ENCODE data around the gene RPL18.
A peak's percentile ranks its signal among the peaks of the same experiment; 100 is the strongest.
"Not testable (repeated sequence)": the region's sequence is repeated elsewhere in the genome, so short reads cannot be mapped to it uniquely, and the experiment has no call there.

Gene RPL18

DNA sequence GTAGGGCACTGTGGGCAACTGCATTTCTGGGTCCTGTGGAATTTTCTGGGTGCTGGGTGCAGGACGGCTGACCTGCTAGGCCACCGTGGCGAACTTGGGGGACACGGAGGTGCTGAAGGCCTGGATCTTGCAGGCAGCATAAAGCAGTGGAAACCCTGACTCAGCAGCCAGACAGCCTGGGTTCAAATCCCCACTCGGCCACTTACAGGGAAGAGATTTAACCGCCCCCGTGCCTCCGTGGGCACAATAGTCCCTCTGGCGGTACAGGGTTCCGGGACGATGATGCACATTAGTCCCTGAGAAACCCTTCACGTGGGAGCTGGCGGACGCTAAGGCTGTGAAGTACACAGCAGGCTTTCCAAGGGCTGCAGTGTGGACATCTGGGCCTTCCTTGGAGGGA, 7.1 kb downstream of the RPL18 start:
- DNase-seq = no peak

DNA sequence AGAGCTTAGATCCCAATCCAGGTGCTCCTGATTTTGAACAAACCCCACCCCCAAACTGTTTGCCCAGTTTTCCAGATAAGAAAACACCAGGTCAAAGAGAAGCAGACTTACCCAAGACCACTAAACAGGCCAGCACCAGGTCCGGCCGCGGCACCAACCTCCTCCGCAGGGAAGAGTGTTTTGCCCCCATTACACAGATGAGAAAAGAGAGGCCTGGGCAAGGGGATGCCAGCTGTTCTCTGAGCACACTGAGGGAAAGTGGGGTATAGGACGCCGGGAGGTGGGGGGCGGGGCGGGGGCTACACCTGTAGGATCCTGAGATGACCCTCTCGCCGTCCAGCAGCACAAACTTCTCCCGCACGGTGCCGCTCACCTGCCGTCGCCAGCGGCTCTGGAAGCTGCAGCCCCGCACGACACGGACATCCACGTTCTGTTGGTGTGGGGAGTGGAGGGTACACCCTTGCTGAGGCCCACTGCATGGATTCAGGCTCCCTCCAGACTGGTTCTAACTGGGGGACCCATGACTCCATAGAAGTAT, 9.3 kb downstream of the RPL18 start:
- no peak for DNase-seq

DNA sequence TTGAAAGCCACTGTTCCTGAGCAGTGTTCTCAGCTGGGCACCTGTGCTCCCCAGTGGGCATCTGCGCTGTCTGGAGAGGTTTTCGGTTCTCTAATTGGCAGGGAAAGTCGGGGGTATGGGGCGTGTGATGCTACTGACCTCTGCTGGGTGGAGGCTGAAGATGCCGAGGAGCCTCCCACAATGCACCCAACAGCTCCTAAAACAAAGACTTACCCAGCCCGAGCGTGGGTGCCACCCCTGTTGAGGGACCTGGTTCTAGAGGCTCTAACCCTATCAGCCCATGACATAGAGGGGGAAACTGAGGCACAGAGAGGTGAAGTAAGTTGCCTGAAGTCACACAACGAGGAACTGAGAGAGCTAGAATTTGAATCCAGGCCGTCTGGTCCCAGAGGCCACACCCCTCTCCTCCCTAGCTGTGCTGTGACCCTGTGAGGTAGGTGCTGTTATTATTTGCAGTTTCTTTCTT, 10.1 kb downstream of the RPL18 start:
- DNase-seq = peak; percentile 42

DNA sequence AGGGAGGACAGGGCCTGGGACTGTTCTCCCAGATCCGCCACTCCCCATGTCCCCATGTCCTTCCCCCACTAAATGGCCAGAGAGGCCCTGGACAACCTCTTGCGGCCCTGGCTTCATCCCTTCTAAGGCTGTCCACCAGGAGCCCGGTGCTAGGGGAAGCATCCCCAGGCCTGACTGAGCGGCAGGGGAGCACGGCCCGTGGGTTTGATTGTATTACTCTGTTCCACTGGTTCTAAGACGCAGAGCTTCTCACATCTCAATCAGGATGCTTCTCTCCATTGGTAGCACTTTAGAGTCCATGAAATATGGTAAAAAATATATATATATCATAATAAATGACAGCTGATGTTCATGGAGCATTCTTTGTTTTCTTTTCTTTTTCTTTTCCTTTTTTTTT, 11.6 kb downstream of the RPL18 start:
- DNase-seq = no peak

DNA sequence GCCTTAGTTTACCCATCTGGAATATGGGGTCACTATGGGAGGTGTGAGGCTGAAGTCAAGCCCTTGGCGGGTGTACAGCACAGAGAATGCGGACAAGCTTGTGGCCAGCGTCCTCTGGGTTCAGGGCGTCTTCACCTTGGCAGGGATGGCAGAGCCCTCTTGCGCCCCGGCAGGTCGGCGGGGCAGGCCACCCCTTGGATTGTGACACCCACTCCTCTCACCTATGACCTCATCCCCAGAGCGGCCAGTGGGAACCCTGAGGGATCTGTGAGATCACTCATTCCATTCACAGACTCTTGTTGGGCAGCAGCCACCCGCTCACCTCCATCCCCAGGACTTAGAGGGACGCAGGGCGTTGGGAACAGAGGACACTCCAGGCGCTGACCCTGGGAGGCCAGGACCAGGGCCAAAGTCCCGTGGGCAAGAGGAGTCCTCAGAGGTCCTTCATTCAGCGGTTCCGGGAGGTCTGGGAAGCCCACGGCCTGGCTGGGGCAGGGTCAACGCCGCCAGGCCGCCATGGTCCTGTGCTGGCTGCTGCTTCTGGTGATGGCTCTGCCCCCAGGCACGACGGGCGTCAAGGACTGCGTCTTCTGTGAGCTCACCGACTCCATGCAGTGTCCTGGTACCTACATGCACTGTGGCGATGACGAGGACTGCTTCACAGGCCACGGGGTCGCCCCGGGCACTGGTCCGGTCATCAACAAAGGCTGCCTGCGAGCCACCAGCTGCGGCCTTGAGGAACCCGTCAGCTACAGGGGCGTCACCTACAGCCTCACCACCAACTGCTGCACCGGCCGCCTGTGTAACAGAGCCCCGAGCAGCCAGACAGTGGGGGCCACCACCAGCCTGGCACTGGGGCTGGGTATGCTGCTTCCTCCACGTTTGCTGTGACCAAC, 12.3 kb downstream of the RPL18 start, which contains the start of gene SPACA4:
SPACA4 (plus strand) TSS at position 280 of the 896 bp plus-strand sequence; CDS start at position 517, 237 bp downstream.
- DNase-seq = no peak

DNA sequence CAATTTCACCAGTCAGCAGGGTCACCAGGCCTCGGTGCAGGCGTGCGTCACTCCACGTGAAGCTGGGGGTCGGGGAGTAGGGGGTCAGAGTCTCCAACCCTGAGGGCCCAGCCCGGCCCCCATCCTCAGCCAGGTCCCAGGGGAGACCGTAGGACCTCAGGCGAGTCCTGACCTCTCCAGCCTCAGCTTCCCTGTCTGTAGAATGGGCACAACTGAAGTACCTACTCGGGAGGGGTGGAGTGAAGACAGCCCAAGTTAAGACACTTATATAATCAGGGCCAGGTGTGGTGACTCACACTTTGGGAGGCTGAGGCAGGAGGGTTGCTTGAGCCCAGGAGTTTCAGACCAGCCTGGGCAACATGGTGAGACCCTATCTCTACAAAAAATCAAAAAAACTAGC, 15.1 kb downstream of the RPL18 start:
- DNase-seq = no peak

DNA sequence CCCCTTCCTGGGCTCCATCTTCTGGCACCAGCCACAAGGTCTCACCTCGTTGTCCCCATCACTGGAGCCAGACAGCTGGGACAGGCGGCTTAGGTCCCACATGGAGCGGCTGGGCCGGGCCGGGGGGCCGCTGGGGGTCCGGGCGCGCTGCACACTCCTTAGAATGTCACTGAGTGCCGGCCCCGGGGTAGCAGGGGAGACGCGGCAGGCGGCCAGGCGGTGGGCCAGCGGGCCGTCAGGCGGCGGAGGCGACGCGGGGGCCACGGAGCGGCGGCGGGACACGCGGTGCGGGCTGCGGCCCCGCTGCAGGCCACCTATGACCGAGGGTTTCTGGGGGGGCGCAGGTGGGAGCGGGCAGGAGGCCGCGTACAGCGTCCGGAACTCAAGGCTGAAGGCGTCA, 15.5 kb downstream of the RPL18 start:
- no peak for DNase-seq

DNA sequence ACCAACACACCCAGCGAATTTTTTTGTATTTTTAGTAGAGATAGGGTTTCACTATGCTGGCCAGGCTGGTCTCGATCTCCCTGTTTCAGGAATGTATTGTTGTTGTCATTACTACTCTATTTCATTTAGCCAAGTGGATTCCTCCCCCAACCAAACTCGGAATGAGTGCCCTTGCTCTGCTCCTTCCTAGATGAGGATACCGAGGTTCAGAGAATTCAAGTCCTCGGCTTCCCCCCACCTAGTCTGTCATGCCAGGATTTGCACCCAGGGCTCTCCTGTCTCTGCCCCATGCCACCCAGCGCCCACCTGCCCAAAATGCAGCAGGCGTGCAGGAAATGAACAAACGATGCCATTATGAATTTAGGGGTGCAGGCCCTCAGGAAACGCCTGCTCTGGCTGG, 16.0 kb downstream of the RPL18 start:
- DNase-seq = no peak

DNA sequence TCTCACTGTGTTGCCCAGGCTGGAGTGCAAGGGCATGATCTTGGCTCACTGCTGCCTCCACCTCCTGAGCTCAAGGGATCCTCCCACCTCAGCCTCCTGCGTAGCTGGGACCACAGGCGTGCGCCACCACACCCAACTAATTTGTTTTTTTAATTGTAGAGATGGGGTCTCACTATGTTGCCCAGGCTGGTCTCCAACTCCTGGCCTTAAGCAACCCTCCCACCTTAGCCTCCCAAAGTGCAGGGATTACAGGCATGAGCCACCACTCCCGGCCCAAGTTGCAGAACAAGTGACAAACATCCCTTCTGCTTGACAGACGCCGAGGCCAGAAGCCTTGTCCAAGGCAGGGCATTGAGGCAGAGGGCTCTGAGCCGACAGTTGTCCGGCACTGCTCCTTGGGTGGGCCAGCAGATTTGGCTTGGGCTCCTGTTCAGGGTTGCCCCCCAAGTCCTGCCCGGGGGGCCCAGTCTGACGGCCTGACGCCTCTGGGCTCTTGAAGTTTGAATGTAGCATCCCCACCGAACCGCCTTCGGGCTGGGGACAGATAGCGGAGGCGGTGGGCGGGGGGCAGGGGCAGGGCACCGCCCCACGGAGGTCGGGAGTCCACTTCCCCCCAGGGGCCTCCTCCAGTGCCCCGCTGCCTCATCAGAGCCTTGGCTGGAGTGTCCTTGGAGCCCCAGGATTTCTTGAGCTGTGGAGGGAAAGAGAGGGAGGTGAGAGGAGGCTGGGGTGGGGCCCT, 18.1 kb downstream of the RPL18 start:
- DNase-seq = no peak

DNA sequence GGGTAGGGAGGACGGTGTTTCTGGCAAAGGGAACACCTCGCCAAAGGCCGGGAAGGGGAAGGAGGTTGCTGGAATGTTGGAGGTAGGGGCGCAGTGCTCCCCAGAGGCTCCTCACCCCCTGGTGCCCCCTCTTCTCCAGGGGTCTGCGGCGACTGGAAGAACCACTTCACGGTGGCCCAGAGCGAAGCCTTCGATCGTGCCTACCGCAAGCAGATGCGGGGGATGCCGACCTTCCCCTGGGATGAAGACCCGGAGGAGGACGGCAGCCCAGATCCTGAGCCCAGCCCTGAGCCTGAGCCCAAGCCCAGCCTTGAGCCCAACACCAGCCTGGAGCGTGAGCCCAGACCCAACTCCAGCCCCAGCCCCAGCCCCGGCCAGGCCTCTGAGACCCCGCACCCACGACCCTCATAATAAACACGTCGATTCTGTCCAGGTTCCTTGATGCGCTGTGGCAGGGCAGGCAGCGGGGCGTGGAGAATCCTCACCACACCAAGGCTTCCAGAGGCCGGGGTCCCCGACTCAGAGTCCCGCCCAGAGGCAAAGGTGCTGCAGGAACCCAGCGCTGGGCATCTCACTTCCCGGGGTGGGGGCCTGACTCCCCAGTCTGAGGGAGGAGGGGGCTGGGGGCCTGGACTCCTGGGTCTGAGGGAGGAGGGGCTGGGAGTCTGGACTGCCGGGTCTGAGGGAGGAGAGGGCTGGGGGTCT, 19.8 kb downstream of the RPL18 start:
- no peak for DNase-seq

DNA sequence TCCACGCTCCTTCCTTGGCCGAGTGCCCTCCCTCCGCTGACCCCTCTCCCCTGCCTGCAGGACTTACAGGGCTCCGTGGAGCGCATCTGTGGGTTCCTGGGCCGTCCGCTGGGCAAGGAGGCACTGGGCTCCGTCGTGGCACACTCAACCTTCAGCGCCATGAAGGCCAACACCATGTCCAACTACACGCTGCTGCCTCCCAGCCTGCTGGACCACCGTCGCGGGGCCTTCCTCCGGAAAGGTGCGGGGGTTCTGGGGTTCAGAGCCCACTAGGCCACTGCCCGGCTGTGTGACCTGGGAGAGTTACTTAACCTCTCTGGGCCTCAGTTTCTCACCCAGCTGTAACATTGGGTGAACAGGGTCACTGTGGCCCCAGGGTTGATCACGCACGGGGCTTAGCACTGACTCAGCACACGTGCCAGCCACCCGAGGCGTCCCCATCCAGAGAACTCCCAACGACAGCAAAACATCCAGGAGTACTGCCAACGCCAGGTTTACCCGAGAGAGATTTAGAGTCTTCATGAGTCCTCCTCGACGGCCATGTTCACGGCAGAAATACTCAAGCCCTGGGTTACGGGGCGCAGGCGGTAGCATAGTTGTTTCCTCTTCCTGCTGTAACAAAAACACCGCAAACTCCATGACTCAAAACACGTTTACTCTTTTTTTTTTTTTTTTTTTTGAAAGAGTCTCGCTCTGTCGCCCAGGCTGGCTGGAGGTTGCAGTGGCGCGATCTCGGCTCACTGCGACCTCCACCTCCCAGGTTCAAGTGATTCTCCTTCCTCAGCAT, 22.1 kb downstream of the RPL18 start:
- peak; percentile 70 for DNase-seq

DNA sequence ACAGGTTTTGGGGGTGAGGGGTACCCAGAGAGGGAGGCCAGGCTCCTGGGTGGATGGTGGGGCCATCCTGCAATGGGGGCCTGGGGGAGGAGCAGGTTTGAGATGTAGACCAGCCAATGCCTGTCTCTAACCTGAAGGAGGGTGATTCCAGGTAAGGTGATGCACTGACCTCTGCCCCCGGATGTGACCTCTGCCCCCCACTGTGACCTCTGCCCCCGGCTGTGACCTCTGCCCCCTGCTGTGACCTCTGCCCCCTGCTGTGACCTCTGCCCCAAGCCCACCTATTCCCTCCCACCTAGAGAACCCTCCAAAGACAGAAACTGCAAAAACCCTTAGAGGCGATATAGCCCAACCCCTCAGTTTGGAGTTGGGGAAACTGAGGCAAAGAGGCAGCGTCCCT, 22.7 kb downstream of the RPL18 start:
- DNase-seq = no peak

DNA sequence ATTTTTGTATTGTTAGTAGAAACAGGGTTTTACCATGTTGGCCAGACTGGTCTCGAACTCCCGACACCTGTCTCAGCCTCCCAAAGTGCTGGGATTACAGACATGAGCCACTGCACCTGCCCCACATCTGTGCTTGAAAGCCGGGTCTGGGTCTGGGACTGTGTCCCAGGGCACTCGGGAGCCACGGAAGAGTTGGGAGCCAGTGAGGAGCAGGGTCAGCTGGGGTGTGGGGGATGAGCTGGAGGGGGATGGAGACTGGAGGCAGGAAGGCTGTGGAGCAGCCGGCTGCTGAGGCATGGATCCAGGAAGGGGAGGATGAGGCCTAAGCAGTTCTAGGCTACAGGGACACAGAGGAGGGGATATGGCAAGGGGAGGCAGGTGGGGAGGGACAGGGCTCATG, 23.1 kb downstream of the RPL18 start:
- DNase-seq = no peak

DNA sequence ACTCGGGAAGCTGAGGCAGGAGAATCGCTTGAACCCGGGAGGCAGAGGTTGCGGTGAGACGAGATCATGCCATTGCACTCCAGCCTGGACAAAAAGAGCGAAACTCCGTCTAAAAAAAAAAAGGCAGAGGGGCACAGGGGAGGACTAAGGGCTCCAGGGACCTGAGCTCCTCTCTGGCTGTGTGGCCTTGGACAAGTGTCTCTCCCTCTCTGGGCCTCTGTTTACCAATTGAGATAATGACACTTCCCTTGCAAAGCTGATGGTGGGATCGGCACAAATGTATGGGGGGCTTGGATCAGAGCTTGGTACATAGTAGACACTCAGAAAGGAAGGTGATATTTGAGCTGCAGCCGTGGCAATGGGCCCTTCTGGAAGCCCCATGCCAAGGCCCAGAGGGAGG, 23.8 kb downstream of the RPL18 start:
- no peak for DNase-seq

DNA sequence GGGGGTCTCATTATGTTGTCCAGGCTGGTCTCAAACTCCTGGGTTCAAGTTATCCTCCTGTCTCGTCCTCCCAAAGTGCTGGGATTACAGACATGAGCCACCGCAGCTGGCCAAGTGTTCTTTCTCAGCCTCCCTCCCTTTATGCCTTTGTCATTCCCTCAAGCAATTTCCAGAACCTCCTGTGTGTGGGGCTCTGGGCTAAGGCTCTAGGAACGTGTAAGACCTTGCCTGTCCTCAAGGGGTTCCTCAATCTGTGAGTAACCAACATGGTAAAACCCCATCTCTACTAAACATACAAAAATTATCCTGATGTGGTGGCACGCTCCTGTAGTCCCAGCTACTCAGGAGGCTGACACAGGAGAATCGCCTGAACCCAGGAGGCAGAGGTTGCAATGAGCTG, 28.0 kb downstream of the RPL18 start:
- DNase-seq = no peak

DNA sequence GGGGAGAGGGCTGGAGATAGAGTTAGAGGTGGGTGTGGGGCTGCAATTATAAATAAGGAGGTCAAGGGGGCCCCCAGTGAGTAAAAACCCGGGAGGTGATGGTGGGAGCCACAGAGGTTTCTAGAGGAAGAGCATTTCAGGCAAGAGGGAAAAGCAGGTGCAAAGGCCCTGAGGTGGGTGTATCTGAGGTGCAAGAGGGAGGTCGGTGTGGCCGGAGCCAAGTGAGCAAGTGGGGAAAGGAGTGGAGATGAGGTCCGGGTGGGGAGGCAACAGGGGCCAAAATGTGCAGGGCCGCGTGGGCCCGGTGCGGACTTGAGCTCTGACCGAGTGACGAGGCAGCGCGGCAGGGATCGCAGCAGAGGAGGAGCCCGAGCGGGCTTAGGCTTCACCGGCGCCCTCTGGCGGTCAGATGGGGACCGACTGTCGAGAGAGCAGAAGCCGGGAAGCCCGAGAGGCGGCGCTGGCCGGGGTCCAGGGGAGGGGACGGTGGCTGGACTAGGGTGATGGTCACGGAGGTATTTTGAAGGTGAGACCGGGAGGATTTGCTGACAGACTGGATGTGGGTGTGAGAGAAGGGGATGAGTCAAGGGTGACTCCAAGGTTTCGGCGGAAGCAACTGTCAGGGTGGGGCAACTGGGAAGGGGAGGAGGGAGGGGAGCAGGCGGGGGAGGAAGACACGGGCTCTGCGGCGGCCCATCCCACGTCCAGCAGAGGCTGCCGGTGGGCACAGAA, 30.1 kb downstream of the RPL18 start:
- DNase-seq = peak; percentile 75

DNA sequence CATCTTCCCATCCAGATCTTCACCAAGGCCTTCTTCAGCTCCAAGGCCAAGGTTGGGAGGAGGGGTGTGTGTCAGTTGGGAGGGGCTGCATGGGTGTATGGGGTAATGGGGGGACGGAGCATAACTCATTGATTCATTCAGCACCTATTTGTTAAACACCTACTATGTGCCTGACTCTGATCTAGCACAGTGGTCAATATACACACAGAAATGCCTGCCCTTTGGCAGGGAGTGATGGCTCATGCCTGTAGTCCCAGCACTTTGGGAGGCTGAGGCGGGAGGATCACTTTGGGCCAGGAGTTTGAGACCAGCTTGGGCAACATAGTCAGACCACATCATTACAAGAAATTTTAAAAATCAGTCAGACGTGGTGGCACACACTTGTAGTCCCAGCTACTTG, 31.6 kb downstream of the RPL18 start:
- no peak for DNase-seq

DNA sequence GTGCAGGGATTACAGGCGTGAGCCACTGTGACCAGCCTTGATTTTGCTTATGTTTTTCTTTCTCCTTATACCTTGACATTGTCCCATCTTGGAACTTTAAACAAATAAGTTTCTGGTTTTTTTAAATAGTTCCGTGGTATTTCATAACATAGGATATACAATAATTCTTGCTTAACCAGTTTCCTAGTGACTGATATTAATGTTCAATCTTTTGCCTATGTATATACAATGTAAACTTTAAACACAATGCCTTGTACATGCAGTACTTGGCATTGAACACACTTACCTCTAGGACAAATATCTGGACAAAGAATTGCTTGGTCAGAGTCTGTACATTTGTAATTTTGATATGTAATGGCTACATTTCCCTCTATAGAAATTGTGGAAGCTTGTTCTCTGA, 36.8 kb downstream of the RPL18 start:
- DNase-seq = no peak

DNA sequence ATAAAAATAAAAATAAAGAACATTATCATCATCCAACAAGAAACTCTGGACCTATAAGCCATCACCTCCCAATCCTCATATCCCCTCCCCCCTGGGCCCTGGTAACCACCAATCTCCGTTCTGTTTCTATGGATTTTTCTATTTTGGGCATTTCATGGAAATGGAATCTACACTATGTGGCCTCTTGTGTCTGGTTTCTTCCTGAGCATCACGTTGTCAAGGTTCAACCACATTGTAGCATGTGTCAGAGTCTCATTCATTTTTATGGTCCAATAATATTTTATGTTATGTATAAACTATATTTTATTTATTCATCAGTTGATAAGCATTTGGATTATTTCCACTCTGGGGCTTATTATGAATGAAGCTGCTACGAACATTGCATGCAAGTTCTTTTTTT, 40.1 kb downstream of the RPL18 start:
- DNase-seq = no peak

DNA sequence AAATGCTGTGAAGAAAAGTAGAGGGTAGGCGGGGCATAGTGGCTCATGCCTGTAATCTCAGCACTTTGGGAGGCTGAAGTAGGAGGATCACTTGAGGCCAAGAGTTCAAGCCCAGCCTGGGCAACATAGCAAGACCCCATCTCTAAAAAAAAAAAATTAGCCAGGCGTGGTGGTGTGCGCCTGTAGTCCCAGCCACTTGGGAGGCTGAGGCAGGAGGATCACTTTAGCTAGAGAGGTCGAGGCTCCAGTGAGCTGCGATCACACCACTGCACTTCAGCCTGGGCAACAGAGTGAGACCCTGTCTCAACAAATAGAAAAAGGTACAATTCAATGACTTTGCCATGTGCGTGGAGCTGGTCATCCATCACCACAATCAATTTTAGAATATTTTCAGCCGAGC, 41.1 kb downstream of the RPL18 start:
- DNase-seq = not testable (repeated sequence)

DNA sequence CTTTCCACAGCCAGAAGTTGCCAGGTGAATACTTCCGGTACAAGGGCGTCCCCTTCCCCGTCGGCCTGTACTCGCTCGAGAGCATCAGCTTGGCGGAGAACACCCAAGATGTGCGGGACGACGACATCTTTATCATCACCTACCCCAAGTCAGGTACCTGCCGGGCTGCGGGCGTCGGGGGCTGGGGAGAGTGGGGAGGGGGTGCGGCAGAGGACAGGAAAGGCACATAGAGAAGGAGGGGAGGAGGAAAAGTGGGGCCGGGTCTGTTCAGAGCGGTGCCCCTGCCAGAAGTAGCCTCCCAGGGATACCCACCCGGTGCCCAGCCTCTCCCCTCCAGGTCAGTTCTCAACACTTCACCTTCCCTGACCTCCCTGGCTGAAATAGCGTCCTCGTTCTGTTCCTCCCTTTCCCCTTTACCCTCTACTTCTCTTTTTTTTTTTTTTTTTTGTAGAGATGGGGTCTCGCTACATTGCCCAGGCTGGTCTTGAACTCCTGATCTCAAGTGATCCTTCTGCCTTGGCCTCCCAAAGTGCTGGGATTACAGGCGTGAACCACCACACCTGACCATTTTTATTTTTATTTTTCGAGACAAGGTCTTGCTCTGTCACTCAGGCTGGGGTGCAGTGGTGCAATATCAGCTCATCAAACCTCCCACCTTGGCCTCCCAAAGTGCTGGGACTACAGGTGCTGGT, 42.9 kb downstream of the RPL18 start:
- DNase-seq = no peak
